Smooth muscle cell of bladder (primary cell): Measurements from ENCODE around the gene RNU6-1. TPM values are rescaled to one million over a fixed set of nuclear protein-coding genes. Genes with fewer than 3 reads are reported as not detected.

ENCODE experiments used
- total RNA-seq: library from RNA; depleted of rRNA; stranded (reverse); fragments of >200 nt; gene quantifications from 2 replicates; pipeline ENCODE4 v1.2.3, GENCODE V29; 2014

Gene RNU6-1
- not detected in 2 replicates for total RNA-seq

DNA sequence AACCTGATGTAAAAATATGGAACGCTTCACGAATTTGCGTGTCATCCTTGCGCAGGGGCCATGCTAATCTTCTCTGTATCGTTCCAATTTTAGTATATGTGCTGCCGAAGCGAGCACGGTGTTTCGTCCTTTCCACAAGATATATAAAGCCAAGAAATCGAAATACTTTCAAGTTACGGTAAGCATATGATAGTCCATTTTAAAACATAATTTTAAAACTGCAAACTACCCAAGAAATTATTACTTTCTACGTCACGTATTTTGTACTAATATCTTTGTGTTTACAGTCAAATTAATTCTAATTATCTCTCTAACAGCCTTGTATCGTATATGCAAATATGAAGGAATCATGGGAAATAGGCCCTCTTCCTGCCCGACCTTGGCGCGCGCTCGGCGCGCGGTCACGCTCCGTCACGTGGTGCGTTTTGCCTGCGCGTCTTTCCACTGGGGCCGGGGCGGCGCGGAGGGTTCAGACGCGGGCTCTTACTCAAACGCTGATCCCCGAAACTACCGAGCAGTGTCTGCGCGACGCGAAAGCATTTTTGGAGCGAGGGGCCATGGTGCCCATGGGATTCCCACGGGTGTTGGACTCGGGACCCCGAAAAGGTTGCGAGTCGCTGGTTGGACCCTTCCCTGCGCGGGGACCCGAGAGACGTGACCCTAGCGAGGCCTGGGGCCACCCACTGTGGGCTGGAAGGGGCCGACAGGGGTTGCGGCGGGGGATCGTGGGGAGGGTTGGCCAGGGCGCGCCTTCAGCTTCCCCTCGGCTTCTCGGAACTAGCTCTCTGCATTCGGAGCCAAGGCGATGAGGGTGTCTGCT is at the start of gene RNU6-1:
RNU6-1 (minus strand) TSS at position 117 of the 820 bp plus-strand sequence.

DNA sequence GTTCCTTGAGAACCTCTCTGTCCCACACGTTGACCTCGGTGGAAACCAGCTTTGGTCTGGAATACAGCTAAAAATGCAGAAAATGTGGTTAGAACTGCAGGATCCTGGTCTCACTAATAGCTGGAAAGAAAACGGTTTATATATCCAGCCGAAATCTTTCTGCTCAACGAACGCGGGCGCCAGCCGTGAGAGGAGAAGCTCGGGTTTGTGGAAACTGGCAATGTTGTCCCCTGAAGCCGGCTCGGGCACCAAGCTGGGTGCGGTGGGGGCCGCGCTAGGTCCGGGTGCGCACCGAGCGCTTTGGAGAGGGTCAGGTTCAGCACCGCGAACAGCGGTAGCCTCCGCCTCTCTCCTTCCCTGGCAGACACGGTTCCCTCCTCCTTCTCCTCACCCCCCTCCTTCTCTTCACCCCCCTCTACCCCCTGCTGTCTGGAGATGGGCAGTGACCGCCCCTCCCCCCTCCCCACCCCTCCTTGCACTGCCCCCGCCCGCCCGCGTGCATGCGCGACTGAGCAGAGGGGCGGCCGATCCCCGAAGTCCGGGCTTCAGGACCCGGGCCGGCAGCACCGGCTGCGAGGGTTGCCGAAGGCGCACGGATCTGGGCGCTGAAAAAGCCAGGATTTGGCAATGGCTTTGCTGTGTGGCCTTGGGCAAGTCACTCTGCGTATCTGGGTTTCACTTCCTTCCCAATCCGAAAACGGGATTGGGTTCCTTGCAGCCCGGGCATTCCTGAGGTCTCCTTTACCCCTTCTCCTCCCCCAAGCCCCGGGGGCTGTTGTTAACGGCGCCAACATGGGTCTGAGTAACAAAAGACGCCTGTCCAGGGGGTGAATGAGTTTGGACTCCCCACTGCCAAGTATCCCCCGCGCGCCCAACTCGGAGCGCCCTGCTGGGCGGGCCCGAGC is 14.6 kb downstream of the RNU6-1 start, which contains the start of gene SKOR1:
SKOR1 (plus strand) TSS at position 534 of the 905 bp plus-strand sequence; CDS start at position 628, 94 bp downstream.

Other genes starting within 250 kb of the RNU6-1 start
- under 0.01 and 0.09 TPM in 2 replicates for gene SKOR1, start 14.5 kb downstream of the RNU6-1 start, total RNA-seq
- 9.4 and 10.1 TPM in 2 replicates for gene PIAS1, start 214.3 kb upstream of the RNU6-1 start, total RNA-seq